Activated CD8-positive, alpha-beta memory T cell treated with anti-CD3 and anti-CD28 coated beads, Interleukin-2, amount 10 ng/mL, durations not matched to agents 7 days and 5 days (primary cell): ENCODE measurements around the gene RPS27. TPM values are rescaled to one million over a fixed set of nuclear protein-coding genes. Genes with fewer than 3 reads are reported as not detected.
"Not testable (repeated sequence)": the region's sequence is repeated elsewhere in the genome, so short reads cannot be mapped to it uniquely, and the experiment has no call there.

ENCODE experiments used
- ATAC-seq: fragments of 150-1000 bp; cut with Tn5 transposase; one replicate; pipeline ENCODE4 v1.10.0; 2021; ENCODE audit warnings: moderate library complexity
- CTCF ChIA-PET: fragments of 350-600 bp; sonication (Branson Sonifier 250); formaldehyde crosslinking; loops from one replicate; lab custom pipeline; 2021; ENCODE audit warnings: antibody characterized with exemption; lab: Charles Lee
- DNase-seq: peaks from one replicate; pipeline ENCODE4 v3.0.0-alpha.2; 2020
- H3K27ac Mint-ChIP-seq: one replicate; pipeline ENCODE4 v1.8.0; 2021; ENCODE audit warnings: mild to moderate bottlenecking, mixed read lengths
- H3K27me3 Mint-ChIP-seq: one replicate; pipeline ENCODE4 v1.8.0; 2021; ENCODE audit warnings: mixed read lengths
- H3K36me3 Mint-ChIP-seq: one replicate; pipeline ENCODE4 v1.8.0; 2021; ENCODE audit warnings: mild to moderate bottlenecking, mixed read lengths
- H3K4me1 Mint-ChIP-seq: one replicate; pipeline ENCODE4 v1.8.0; 2021; ENCODE audit warnings: mixed read lengths
- H3K4me3 Mint-ChIP-seq: one replicate; pipeline ENCODE4 v1.8.0; 2021; ENCODE audit warnings: mild to moderate bottlenecking, moderate library complexity, mixed read lengths
- H3K9me3 Mint-ChIP-seq: one replicate; pipeline ENCODE4 v1.8.0; 2022; ENCODE audit warnings: low read depth, mixed read lengths
- total RNA-seq, 2 experiments: library from RNA; stranded (reverse); gene quantifications; one replicate each; pipeline ENCODE4 v1.2.3, GENCODE V29; 2021

RPS27 gene
- total RNA-seq, 2 experiments from 2014 or later = 1,223 to 1,678 TPM

DNA sequence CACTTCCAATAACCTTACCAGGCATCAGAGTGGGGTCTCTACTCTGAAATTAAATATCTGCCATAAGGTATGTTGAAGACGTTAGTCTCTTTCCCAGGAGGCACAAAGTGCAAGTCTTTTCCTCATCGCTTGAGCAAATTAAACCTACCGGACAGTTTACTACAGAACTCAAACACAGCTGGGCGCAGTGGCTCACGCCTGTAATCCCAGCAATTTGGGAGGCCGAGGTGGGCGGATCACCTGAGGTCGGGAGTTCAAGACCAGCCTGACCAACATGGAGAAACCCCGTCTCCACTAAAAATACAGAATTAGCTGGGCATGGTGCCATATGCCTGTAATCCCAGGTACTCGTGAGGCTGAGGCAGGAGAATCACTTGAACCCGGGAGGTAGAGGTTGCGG is 11.5 kb upstream of the RPS27 start:
- not testable (repeated sequence) for H3K27ac Mint-ChIP-seq, H3K27me3 Mint-ChIP-seq, ATAC-seq, DNase-seq, H3K9me3 Mint-ChIP-seq
- Mint-ChIP-seq H3K36me3 (peaks cover 26% of the 10 kb centered on the region), H3K4me3 (peak overlapping the region; percentile 95), H3K4me1 (peaks cover 33% of the 10 kb centered on the region)
- CTCF ChIA-PET = interaction anchor here (0.8 to 6.4 kb wide), 9 partner anchors 7 to 301 kb away, joined by 4 to 65 read pairs (median 16); partner anchors contain the start of genes CREB3L4, CRTC2, DENND4B and RAB13

DNA sequence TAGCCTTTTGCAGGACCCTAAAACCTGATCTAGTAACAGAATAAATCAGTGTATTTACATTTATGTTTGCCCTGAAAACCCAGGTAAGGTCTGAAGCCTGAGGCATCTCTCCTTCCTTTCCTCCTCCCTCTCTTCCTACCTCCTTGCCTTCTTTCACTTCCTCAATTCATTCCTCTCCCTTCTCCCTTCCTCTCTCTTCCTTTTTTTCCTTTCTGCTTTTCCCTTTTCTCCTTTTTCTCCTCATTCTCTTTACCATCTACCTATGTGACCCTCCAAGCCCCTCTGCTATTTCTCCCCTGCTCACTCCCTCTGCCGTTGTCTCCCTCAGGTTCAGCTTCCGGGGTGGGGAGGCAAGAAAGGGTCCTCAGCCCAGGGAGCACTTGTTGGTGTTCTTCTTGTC is 8.8 kb upstream of the RPS27 start:
- not testable (repeated sequence) for H3K27ac Mint-ChIP-seq, H3K36me3 Mint-ChIP-seq, H3K9me3 Mint-ChIP-seq, DNase-seq, H3K4me3 Mint-ChIP-seq, H3K27me3 Mint-ChIP-seq, ATAC-seq
- CTCF ChIA-PET = interaction anchor here (0.8 kb wide), 1 partner anchor 35 kb away, joined by 4 read pairs; the partner anchor contains the start of gene DENND4B
- H3K4me1 Mint-ChIP-seq = peaks cover 32% of the 10 kb centered on the region

DNA sequence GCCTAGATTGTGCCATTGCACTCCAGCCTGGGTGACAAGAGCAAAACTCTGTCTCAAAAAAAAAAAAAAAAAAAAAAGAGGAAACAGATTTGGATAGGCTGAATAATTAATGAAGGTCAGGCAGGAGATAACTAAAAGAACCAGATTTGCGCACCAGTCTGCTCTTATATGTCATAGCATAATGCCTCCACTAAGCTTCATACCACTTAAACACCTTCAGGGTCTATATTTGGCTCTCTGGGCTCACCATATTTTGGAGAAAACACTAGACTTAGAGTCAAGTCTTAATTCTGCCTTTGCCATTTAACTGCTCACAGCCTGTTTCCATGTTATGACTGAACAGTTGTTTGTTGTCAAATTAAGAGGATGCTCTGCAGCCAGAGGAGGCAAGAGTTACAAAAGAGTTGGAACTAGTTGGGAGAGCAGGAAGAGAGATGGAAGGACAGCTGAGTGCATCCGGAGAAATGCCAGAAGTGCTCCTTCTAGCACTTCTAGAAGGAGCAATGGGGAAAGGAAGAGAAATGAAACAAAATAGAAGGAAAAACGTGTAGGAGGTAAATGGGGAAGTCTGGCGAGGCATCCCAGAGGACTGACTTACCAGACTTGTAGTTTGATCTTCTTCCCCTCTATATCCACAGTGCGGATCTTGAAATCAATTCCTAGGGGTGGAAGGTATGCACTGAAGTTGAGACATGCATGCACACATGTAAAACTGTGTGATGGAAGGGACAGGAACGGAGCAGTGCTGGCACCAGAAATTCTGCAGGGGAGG is 6.3 kb upstream of the RPS27 start:
- no peak overlapping the region for H3K27ac Mint-ChIP-seq
- DNase-seq (no peak), ATAC-seq (no peak)
- peaks cover 29% of the 10 kb centered on the region for H3K4me1 Mint-ChIP-seq
- H3K9me3 Mint-ChIP-seq = no peaks in the 10 kb centered on the region
- H3K4me3 Mint-ChIP-seq = no peak overlapping the region
- H3K36me3 Mint-ChIP-seq = no peaks in the 10 kb centered on the region
- H3K27me3 Mint-ChIP-seq = no peaks in the 10 kb centered on the region
- CTCF ChIA-PET = interaction anchor here (0.8 to 4.9 kb wide), 6 partner anchors 14 to 209 kb away, joined by 3 to 96 read pairs (median 5); partner anchors contain the start of genes CREB3L4, DENND4B and SLC27A3

- H3K9me3 Mint-ChIP-seq = peaks cover 1% of the 10 kb centered on the region
- H3K27me3 Mint-ChIP-seq = no peaks in the 10 kb centered on the region
- ATAC-seq (no peak), DNase-seq (no peak)
- H3K36me3 Mint-ChIP-seq = peaks cover 3% of the 10 kb centered on the region
- H3K4me1 Mint-ChIP-seq = peaks cover 35% of the 10 kb centered on the region
- CTCF ChIA-PET = interaction anchor here (0.5 to 4.9 kb wide), 21 partner anchors 10 to 489 kb away, joined by 3 to 96 read pairs (median 8); partner anchors contain the start of genes CREB3L4, DENND4B, GATAD2B and ILF2
- H3K27ac Mint-ChIP-seq = peak overlapping the region; percentile 60
- H3K4me3 Mint-ChIP-seq = peak overlapping the region; percentile 62
Measured at GRCh38 chr1:153985341-153985912, 5.1 kb upstream of the RPS27 start.

GRCh38 chr1:153985941-153986761 is 4.4 kb upstream of the RPS27 start, which contains the start of gene RAB13:
RAB13 (minus strand) TSS chr1:153986339; CDS start chr1:153986236, 103 bp downstream.
- Mint-ChIP-seq H3K27me3 (no peaks in the 10 kb centered on the region), H3K4me1 (peaks cover 38% of the 10 kb centered on the region), H3K36me3 (peaks cover 9% of the 10 kb centered on the region), H3K9me3 (peaks cover 1% of the 10 kb centered on the region), H3K4me3 (peak within 1 kb of the TSS; percentile 62), H3K27ac (peak within 1 kb of the TSS; percentile 87)
- DNase-seq (no peak), ATAC-seq (no peak)
- CTCF ChIA-PET = interaction anchor here (0.8 to 4.9 kb wide), 33 partner anchors 10 to 490 kb away, joined by 3 to 96 read pairs (median 8); partner anchors contain the start of genes CREB3L4, DENND4B, GATAD2B and ILF2

DNA sequence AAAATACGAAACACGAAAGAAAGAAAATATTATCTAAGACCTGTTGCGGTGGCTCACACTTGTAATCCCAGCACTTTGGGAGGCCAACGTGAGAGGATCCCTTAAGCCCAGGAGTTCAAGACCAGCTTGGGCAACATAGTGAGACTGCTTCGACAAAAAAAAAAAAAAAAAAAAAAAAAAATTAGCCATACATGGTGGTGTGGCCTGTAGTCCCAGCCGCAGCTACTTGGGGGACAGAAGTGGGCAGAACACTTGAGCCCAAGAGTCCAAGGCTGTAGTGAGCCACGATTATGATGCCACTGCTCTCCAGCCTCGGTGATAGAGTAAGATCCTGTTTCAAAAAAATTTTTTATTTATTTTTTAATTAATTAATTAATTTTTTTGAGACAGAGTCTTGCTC is 2.9 kb upstream of the RPS27 start:
- no peak overlapping the region for H3K4me3 Mint-ChIP-seq
- peaks cover 1% of the 10 kb centered on the region for H3K9me3 Mint-ChIP-seq
- H3K27me3 Mint-ChIP-seq = no peaks in the 10 kb centered on the region
- H3K36me3 Mint-ChIP-seq = peaks cover 22% of the 10 kb centered on the region
- CTCF ChIA-PET = interaction anchor here (1.1 to 4.9 kb wide), 21 partner anchors 12 to 477 kb away, joined by 3 to 96 read pairs (median 11); partner anchors contain the start of genes CREB3L4, DENND4B, GATAD2B and ILF2
- H3K27ac Mint-ChIP-seq = peak overlapping the region; percentile 87
- ATAC-seq (no peak), DNase-seq (no peak)
- H3K4me1 Mint-ChIP-seq = peaks cover 51% of the 10 kb centered on the region

GRCh38 chr1:153991151-153991630 is 629 bp downstream of the RPS27 start:
- ATAC-seq (no peak), DNase-seq (no peak)
- H3K27me3 Mint-ChIP-seq = no peaks in the 10 kb centered on the region
- peak overlapping the region; percentile 99 for H3K27ac Mint-ChIP-seq
- H3K36me3 Mint-ChIP-seq = peaks cover 43% of the 10 kb centered on the region
- H3K4me3 Mint-ChIP-seq = peak overlapping the region; percentile 98
- CTCF ChIA-PET = interaction anchor here (1.0 to 3.2 kb wide), 6 partner anchors 10 to 320 kb away, joined by 3 to 18 read pairs (median 5); partner anchors contain the start of genes JTB and SLC39A1
- peaks cover 40% of the 10 kb centered on the region for H3K4me1 Mint-ChIP-seq
- H3K9me3 Mint-ChIP-seq = peaks cover 1% of the 10 kb centered on the region

- Mint-ChIP-seq H3K4me1 (peaks cover 35% of the 10 kb centered on the region), H3K27me3 (no peaks in the 10 kb centered on the region), H3K36me3 (peaks cover 43% of the 10 kb centered on the region), H3K27ac (peak overlapping the region; percentile 99), H3K9me3 (peaks cover 1% of the 10 kb centered on the region), H3K4me3 (peak overlapping the region; percentile 98)
- DNase-seq (no peak), ATAC-seq (no peak)
- CTCF ChIA-PET = interaction anchor here (1.0 to 2.4 kb wide), 4 partner anchors 9 to 320 kb away, joined by 3 to 18 read pairs (median 5); partner anchors contain the start of gene JTB
Measured at GRCh38 chr1:153991806-153992205, 1.2 kb downstream of the RPS27 start.

GRCh38 chr1:153995202-153995601 is 4.6 kb downstream of the RPS27 start:
- DNase-seq = no peak
- CTCF ChIA-PET = no interaction called here
- H3K4me1 Mint-ChIP-seq = peaks cover 24% of the 10 kb centered on the region
- H3K9me3 Mint-ChIP-seq = peaks cover 1% of the 10 kb centered on the region
- no peak for ATAC-seq
- peaks cover 42% of the 10 kb centered on the region for H3K36me3 Mint-ChIP-seq
- no peak overlapping the region for H3K27ac Mint-ChIP-seq
- no peak overlapping the region for H3K4me3 Mint-ChIP-seq
- H3K27me3 Mint-ChIP-seq = no peaks in the 10 kb centered on the region

DNA sequence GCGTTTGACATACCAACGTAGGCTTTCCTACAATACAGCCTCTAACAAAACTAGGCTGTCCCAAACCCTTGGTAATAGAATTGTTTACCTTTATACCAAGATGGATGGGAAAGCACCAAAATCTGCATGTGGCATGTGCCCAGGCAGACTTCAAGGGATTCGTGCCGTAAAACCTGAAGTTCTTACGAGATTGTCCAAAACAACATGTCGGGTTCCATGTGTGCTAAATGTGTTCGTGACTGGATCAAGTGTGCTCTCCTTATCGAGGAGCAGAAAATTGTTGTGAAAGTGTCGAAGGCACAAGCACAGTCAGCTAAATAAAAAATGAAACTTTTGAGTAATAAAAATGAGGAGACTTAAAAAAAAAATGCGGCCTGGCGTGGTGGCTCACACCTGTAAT is 5.1 kb downstream of the RPS27 start:
- ATAC-seq = no peak

GRCh38 chr1:153996882-153997281 is 6.3 kb downstream of the RPS27 start:
- H3K27me3 Mint-ChIP-seq, ATAC-seq, CTCF ChIA-PET, DNase-seq, H3K27ac Mint-ChIP-seq, H3K4me3 Mint-ChIP-seq, H3K9me3 Mint-ChIP-seq: not testable (repeated sequence)
- H3K4me1 Mint-ChIP-seq = peaks cover 12% of the 10 kb centered on the region
- H3K36me3 Mint-ChIP-seq = peaks cover 27% of the 10 kb centered on the region

More for the DNA sequence above, 5.1 kb downstream of the RPS27 start:
- no peaks in the 10 kb centered on the region for H3K9me3 Mint-ChIP-seq
- no peak for DNase-seq
- CTCF ChIA-PET = interaction anchor here (1.0 kb wide), 1 partner anchor 198 kb away, joined by 3 read pairs; no protein-coding TSS in a partner anchor
- peaks cover 20% of the 10 kb centered on the region for H3K4me1 Mint-ChIP-seq
- peaks cover 38% of the 10 kb centered on the region for H3K36me3 Mint-ChIP-seq
- H3K27ac Mint-ChIP-seq = no peak overlapping the region
- H3K27me3 Mint-ChIP-seq = no peaks in the 10 kb centered on the region
- H3K4me3 Mint-ChIP-seq = no peak overlapping the region

DNA sequence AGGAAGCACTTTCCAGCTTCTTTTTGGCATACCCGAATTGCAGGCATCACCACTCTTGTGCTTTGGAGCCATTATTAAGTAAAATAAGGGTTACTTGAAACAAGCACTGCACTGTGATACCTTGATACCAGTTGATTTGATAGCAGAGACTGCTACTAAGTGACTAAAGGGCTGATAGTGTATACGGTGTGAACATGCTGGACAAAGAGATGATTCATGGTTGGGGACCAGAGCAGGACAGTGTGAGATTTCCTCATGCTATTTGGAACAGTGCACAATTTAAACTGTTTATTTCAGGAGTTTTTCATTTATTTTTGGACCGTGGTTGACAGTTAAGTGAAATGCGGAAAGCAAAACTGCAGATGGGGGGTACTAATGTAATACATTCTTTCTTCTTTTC is 9.9 kb downstream of the RPS27 start:
- no peaks in the 10 kb centered on the region for H3K9me3 Mint-ChIP-seq

More for the DNA sequence above, 9.9 kb downstream of the RPS27 start:
- H3K4me3 Mint-ChIP-seq = no peak overlapping the region
- ATAC-seq (no peak), DNase-seq (no peak)
- H3K4me1 Mint-ChIP-seq = peaks cover 1% of the 10 kb centered on the region
- CTCF ChIA-PET = interaction anchor here (1.3 to 1.4 kb wide), 2 partner anchors 9 to 10 kb away, joined by 3 read pairs; no protein-coding TSS in a partner anchor
- H3K27ac Mint-ChIP-seq = no peak overlapping the region
- H3K27me3 Mint-ChIP-seq = no peaks in the 10 kb centered on the region
- H3K36me3 Mint-ChIP-seq = peaks cover 4% of the 10 kb centered on the region
